Glomerular visceral epithelial cell (primary cell): ENCODE results near the gene NBPF12.
"Not testable (repeated sequence)": the region's sequence is repeated elsewhere in the genome, so short reads cannot be mapped to it uniquely, and the experiment has no call there.

Experiments used
- DNase-seq: peaks from one replicate; pipeline ENCODE4 v3.0.0-alpha.2; 2016; ENCODE audit errors: extremely low spot score

The NBPF12 gene, protein sequence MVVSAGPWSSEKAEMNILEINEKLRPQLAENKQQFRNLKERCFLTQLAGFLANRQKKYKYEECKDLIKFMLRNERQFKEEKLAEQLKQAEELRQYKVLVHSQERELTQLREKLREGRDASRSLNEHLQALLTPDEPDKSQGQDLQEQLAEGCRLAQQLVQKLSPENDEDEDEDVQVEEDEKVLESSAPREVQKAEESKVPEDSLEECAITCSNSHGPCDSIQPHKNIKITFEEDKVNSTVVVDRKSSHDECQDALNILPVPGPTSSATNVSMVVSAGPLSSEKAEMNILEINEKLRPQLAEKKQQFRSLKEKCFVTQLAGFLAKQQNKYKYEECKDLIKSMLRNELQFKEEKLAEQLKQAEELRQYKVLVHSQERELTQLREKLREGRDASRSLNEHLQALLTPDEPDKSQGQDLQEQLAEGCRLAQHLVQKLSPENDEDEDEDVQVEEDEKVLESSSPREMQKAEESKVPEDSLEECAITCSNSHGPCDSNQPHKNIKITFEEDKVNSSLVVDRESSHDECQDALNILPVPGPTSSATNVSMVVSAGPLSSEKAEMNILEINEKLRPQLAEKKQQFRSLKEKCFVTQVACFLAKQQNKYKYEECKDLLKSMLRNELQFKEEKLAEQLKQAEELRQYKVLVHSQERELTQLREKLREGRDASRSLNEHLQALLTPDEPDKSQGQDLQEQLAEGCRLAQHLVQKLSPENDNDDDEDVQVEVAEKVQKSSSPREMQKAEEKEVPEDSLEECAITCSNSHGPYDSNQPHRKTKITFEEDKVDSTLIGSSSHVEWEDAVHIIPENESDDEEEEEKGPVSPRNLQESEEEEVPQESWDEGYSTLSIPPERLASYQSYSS (N-terminal part only)

DNA sequence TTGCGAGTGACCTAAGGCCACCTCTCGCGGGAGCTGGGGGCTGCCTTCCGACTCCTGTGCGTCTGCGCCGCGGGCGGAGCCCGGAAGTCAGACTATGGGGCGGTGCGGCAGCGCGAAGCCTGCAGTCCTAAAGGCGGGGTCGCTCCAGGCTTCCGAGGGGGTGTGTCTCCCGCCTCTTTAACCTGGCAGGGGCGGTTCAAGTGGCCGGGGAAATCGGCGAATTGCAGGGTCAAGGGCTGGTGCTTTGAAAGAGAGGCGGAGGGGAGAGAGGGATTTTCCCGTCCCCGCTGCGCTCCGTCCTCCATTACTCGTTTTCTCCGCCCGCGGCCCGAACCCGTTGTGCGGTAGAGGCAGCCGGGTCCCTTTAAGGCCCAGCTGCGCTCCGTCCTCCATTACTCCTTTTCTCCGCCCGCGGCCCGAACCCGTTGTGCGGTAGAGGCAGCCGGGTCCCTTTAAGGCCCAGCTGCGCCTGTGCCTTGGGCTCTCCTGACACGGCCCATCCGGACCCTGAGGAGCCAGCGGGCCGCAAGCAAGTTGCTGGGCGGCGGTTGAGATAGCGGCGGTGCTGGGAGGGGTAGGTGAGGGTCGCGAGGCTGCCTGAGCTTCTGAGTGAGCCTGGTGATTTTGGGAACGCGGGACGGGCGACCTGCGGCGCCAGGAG, at the start of gene NBPF12:
Gene NBPF12, plus strand, starts transcription at position 83 of the 661 bp plus-strand sequence. CDS start 21,820 bp downstream, outside the sequence.
- DNase-seq = peak; percentile 85

DNA sequence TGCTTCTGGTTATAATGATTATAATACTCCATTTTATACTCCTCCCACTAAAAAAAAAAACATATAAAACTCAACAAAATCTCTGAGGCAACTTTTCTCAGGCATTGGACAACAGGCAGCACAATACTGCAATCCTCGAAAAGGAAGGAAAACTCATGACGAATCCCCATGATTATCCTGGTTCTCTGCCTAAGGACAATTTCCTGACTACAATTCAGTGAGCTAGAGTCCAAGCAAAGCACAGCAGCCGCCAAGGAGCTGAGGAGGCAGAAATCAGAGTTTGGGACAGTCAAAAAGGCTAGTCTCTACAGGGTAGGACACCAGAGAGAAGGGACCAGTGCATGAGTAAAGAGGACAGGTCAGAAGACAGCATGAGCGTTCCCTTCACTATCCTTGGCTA, 46.8 kb upstream of the NBPF12 start:
- DNase-seq = not testable (repeated sequence)

DNA sequence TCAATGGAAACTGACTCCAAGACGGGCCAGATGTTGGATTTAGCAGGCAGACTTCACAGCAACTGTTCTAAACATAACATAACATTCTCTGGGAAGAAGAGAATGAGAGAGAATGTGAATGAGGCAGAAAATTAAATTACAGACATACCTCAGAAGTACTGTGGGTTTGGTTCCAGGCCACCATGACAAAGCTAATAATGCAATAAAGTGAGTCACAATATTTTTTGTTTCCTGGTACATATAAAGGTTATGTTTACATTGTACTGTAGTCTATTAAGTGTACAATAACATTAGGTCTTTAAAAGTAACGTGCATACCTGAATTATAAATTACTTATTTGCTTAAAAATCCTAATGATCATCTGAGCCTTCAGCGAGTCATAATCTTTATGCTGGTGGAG, 45.8 kb upstream of the NBPF12 start:
- not testable (repeated sequence) for DNase-seq

DNA sequence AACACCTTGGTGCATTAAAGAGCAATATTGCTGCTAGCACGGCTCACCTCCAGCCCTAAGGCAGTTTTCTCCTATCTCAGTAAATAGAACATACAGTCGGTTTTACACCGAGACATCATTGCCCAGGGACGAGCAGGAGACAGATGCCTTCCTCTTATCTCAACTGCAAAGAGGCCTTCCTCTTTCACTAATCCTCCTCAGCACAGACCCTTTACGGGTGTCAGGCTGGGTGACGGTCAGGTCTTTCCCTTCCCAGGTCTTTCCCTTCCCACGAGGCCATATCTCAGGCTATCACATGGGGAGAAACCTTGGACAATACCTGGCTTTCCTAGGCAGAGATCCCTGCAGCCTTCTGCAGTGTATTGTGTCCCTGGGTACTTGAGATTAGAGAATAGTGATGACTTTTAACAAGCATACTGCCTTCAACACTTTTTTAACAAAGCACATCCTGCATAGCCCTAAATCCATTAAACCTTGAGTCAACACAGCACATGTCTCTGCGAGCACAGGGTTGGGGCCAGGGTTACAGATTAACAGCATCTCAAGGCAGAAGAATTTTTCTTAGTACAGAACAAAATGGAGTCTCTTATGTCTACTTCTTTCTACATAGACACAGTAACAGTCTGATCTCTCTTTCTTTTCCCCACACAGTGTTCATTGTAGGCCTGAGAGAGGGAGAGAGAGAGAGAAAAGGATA, 30.4 kb upstream of the NBPF12 start:
- DNase-seq = not testable (repeated sequence)

DNA sequence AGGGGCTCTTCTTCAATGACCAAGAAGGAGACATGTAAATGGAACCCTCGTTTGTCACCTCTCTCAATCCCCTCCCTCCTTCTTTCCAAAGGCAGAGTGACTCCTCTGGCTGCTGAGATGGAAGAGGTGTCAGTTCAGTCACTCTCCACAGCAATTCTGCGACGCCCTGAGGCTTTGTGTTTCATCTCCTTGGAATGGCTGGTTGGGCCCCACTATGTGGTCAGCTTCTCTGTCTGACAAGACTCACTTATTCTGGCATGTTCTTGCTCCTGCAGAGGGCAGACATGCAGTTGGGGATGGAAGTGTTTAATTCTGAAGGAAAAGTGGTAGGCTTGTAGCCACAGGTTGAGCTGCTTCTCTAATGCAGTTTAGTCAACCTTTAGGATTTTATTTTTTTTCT, 25.1 kb upstream of the NBPF12 start:
- DNase-seq = peak; percentile 40

DNA sequence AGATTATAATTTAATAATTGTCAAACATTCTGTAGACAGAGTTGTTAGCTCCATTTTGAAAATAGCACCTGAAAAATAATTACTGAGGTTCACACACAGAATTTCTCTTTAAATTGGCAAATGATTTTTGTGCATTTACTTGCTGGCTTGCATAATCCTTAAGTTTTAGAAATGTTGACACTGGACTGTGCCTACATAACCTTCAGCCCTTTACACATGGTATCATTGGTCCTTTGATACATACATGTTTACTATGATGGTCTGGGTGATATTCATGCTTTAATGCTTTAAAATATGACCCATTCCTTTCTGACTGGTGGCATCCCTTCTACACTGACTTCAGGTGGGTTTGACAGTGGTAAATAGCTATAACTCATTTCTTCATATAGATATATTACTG, 17.3 kb upstream of the NBPF12 start:
- not testable (repeated sequence) for DNase-seq

DNA sequence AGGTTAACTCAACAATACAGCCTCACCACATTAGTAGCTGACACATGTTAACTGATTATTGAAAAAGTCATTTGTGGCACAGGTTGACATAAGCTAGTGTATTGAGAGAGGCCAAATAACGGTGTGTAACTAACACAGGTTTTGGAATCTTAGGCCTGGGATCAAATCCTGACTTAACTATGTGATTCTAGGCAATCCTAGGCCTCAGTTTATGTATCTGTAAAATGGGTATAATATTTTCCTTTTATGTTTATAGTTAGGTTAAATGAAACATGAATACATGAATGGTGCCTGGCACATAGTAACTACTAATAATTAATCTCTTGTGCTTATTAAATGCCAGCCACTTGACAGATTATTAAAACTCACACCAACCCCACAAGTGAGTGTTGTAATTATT, 15.5 kb upstream of the NBPF12 start:
- not testable (repeated sequence) for DNase-seq

DNA sequence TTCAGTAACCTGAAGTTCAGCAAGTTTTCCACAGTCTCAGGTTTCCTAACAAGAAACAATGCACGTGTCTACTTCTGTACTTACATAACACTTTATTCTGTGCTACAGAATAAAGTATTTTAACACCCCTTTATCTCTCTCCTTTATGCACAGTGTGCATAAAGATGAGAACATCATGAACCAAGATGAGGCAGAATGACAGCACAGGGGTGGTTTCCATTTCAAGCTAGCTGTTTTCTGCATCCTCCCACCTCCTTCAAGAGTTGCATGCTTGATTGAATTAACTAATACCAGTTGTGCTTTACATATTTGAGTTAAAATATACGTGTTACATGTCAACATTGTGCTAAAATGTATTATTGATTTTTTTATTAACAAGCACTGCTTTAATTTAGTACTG, 14.0 kb upstream of the NBPF12 start:
- DNase-seq = not testable (repeated sequence)

DNA sequence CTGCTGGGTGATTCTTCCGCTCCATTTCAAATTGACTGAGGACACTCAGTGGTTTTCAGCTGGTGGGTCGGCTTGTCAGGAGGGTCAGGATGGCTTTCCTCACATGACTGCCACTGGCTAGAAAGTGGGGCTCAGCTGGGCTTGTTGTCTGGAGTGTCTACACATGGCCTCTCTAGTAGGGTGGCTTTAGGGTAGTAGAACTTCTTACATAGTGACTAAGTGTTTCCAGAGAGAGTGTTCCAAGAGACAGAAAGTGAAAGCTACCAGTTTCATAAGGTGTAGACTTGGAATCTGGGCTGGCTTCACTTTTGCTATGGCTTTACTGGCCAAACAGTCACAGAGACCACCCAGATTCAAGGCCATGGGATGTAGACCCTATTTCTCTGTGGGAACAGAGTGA, 11.7 kb upstream of the NBPF12 start:
- not testable (repeated sequence) for DNase-seq

DNA sequence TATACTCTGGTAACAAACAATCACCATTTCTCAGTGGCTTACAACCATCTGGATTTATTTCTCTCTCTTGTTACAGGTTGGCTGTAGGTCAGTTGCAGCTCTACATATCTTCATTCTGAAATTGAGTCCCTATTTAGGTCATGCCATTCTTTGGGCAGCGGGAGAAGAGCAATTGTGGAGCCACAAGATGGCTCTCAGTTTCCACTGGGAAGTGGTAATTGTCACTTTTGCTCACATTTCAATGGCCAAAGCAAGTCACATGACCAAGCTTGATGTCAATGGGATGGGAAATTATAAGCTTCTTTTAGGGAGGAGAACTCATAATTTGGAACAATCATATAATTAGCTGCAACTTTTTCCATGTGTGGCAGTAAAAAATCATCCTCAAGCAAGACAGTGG, 7.9 kb upstream of the NBPF12 start:
- not testable (repeated sequence) for DNase-seq

DNA sequence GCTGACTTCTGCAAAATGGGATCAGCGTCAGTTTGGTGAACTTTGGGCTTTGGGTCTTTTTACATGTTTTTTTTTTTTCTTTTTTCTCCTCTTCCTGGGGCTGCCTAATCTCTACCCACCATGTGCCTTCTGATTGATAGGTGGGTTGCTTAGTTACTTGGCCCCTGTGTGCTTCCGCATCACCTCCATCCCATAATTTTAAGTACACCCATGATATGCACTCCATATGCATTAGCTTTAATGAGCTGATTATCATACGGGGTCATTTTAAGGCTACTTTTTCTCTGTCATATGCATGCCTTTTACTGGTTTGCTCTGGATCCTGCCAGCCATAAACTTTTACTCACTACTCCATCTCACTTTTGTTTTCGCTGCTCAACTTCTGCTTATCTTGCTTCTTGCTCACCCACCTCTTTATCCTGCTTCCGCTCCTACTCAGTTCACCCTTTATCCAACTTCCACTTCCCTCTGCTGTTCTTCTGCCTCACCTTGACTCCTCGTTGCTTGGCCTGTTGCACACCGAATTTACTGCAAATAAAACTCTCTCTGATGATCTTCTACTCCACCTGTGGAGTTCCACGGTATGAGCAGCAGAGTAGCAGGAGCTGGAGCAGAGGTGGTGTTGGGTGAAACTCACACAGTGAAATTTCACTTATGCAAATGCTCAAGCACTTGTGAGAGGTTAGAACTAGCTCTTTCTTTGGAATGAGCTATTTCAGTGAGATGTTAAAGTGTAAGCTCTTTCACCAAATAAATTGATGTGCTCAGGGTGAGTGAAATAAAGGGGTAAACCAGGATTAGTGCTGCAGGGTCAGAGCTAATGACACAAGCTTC, 3.5 kb upstream of the NBPF12 start:
- DNase-seq = not testable (repeated sequence)

DNA sequence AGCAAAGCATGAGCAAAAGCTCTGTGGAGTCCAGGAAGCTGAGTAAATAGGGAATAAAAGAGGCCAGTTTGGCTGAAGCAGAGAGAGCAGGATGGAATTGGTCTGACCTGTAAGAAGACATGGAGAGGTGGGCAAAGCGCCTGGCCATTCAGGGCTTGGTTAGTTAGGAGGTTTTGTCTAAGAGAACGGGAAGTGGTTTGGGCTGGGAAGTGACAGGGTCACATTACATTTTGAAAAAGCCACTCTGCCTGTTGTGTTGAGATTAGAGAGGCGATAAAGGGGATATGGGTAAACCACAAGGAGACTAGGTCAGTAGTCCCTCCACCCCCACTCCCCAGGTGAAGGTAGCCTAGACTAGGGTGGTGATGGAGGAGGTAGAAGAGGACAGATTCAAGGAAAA, 662 bp upstream of the NBPF12 start:
- DNase-seq = not testable (repeated sequence)

DNA sequence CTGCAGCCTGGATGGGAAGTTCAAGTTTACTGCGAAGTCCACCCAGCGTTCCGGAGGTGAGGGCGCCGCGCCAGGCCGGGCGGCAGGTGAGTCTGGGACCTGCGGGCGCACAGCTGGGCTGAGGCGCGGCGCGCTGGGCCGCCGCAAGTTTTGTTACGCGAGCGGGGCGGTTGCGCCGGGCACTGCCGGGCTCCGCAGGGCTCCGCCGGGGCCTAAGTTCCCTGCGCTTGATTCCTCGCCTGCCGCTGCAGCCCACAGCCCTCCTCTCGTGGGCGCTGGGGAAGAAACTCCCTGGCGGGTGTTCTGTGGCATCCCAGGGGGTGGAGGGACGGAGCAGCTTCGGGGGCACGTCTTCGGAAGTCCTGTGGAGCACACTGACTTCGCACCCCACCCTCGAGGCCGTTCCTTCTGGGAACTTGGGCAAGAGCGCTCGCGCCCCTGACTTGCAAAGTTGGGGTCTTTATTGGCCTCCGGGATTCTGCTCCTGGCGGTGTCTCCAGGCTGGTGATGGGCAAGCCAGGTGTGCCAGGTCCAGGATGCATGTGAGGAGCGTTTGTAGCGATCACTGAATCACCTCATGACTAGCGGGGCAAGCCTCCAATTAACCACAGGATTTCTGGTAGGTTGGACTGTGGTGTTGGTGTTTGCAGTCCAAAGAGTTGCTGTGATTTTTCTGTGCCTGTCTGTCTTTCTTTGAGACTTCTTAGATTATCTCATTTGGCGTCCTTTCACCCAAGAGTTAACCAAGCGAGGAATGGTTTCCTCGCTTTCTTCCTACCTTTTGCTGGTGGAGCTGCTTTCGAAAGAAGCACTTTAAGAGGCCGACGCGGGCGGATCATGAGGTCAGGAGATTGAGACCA, 1.0 kb downstream of the NBPF12 start:
- peak; percentile 58 for DNase-seq

DNA sequence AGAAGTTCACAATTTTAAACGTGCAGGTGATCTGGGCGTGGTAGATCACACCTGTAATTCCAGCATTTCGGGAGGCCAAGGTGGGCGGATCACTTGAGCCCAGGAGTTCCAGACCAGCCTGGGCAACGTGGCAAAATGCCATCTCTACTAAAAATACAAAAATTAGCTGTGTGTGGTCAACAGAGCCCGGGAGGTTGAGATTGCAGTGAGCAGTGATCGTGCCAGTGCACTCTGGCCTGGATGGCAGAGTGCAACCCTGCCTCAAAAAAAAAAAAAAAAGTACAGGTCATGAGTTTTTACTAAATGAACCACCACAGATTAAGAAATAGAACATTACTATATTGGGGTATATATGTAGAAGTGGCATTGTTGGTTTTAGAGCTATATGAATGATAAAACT, 2.2 kb downstream of the NBPF12 start:
- DNase-seq = not testable (repeated sequence)

DNA sequence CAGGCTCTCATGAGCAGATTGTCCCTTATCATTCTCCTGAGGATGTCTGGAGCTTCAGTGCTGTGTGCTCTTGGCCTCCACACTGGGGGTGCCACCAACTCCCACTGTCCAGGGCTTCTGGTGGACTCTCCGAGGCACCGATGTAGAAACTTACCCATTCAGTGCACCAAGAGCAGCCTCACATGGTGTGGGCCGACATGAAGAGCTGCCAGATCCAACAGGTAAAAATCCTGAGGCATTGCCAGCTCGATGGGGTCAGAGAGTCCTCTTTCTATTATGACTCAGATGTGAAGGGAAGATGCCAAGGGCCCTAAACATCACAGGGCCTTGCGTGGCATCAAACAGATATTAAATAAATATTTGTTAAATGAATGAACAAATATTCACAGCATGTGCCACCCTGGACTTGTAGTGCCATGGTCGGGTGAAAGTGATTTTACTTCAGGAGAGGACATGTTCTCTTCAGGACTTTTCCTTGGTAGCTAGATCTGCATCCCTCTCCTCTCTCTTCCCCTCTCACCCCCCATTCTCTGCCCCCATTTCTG, 5.3 kb downstream of the NBPF12 start:
- DNase-seq = not testable (repeated sequence)

DNA sequence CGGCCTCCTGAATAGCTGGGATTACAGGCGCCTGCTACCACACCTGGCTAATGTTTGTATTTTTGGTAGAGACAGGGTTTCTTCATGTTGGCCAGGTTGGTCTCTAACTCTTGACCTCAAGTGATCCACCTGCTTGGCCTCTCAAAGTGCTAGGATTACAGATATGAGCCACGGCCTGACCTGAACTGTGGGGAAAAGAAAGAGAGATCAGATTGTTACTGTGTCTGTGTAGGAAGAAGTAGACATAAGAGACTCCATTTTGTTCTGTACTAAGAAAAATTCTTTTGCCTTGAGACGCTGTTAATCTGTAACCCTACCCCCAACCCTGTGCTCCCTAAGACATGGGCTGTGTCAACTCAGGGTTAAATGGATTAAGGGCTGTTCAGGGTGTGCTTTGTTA, 10.0 kb downstream of the NBPF12 start:
- not testable (repeated sequence) for DNase-seq

DNA sequence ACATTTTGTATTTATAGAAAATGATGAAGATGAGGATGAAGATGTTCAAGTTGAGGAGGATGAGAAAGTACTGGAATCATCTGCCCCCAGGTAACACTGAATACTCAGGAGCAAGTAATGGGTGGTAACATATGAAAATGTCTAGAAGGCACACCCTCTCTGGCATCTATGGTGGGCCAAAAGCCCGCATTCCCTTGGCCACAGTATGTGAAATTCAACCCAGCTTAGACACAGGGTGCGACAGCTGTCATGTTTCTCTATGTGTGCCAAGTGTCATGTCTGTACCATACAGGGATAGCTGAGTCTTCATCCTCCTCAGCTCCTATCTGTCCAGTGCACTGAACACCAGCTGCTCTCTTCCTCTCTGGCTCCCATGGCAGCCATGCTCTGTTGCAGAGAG, 26.2 kb downstream of the NBPF12 start:
- not testable (repeated sequence) for DNase-seq

DNA sequence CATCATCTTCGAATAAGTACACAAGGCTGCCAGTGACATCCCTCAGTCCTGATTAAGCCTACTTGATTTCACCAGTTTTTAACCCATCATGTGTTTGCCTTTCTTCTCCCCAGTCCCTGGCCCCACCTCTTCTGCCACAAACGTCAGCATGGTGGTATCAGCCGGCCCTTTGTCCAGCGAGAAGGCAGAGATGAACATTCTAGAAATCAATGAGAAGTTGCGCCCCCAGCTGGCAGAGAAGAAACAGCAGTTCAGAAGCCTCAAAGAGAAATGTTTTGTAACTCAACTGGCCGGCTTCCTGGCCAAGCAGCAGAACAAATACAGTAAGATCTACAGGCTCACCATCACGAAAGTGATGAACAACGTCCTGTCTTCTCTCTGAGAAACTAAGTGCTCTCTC, 28.2 kb downstream of the NBPF12 start:
- DNase-seq = not testable (repeated sequence)

DNA sequence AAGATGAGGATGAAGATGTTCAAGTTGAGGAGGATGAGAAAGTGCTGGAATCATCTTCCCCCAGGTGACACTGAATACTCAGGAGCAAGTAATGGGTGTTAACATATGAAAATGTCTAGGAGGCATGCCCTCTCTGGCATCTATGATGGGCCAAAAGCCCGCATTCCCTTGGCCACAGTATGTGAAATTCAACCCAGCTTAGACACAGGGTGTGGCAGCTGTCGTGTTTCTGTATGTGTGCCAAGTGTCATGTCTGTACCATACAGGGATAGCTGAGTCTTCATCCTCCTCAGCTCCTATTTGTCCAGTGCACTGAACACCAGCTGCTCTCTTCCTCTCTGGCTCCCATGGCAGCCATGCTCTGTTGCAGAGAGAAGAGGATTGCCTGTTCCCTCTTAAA, 32.5 kb downstream of the NBPF12 start:
- DNase-seq = not testable (repeated sequence)
